ENCODE measurements around the gene FUT8. TPM values are rescaled to one million over a fixed set of nuclear protein-coding genes. Genes with fewer than 3 reads are reported as not detected.

Gene FUT8
- total RNA-seq, 1 donor from 2014 or later: 18.1 TPM

DNA sequence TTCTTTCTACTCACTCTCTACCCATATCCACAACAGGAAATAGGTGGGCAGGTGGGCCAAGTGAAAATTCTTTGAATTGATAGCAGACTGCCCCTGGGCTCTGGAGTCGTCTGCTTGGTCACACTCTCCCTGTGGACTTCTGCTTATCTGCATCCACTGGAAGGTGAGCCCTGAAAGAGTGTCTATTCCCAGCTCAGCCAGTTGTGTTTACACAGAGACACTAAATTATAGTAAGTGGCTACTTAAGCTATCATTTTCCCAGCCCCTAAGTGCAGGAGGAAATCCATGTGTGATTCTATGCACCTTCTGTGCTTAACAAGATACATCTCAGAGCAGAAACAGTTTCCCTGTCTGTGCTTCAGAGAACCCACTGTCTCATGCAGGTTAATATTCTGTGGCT lies 338.4 kb downstream of the FUT8 start:
- DNase-seq (ENCODE audit: extremely low read depth, low read depth, low spot score): no peak

GRCh38 chr14:65751510-65751909 lies 339.0 kb downstream of the FUT8 start:
- no peak for DNase-seq (ENCODE audit: extremely low read depth, low read depth, low spot score)

- no peak for DNase-seq (ENCODE audit: extremely low read depth, low read depth, low spot score)
Measured at GRCh38 chr14:65753061-65753460, 340.5 kb downstream of the FUT8 start.

GRCh38 chr14:65755331-65755730 lies 342.8 kb downstream of the FUT8 start:
- DNase-seq (ENCODE audit: extremely low read depth, low read depth, low spot score): no peak

DNA sequence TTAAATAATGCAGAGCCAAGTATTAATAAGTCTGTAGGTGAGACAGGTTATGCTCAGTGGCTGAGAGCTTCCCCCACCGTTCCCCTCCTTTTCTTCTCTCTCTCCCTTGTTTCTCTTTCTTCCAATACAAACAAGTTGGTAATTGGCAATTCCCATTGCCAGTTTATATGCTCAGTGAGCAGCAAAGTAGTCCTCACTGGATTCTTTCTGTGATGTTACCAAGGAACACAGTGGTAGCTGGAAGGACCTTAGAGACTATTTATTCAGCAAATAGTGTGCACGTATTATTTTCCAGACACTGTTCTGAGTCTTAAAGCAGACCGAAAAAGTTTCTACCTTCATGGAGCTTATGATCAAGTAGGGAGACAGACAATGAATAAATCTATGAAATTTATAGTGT lies 344.4 kb downstream of the FUT8 start:
- DNase-seq (ENCODE audit: extremely low read depth, low read depth, low spot score): no peak

DNA sequence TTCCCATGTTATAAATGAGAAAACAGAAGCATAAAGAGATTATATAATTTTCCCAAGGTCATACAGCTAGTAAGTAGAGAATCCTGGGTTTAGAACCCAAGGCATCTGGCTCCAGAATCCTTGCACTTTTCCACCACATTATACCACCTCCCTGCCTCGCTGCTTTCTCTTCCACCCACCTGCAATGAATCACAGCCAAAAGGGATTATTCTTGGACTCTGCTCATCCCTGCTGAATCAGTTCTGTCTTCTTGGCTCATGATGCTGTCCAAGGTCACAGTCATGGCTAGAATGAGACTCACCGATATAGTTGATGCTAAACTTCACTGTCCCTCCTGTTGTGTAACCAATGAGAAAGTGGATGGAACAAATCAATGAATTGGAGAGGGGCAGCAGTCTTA lies 356.6 kb downstream of the FUT8 start:
- DNase-seq (ENCODE audit: extremely low read depth, low read depth, low spot score): no peak

DNA sequence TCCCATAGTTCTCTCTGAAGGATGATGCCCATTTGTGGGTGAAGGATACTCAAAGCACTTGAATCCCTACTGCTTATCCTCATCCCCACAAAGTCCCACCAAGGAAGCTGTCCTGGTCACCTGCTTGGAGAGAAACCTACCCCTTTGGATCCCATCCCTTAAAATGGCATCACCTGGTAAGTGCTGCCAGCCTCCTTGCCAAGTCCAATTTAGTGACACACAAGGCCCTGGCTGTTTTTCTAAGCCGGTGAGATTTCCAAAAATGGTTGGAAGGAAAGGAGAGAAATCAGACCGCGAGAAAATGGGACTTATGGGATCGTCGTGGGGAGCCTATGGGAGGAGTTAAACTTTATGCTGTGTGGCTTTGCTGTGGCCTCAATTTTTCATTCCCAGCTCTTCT lies 358.2 kb downstream of the FUT8 start:
- DNase-seq (ENCODE audit: extremely low read depth, low read depth, low spot score): no peak

GRCh38 chr14:65771271-65771670 lies 358.7 kb downstream of the FUT8 start:
- no peak for DNase-seq (ENCODE audit: extremely low read depth, low read depth, low spot score)

DNA sequence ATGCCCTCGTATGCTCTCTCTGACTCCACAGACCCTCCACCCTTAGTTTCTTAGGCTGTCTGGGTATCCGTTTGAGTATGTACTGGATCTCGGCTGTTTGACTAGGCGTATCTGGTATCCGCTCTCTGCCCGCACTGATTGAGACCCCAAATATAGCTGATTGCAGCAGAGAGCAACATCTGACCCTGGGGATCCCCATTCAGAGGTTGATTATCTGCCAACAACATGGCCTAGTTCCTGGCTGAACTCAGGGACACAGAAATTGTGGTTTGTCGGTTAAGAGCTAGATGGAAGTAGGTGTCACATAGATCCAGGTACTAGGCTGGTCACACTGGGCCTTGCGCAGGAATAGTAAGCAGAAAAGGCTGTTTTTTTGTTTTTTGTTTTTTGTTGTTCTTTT lies 359.9 kb downstream of the FUT8 start:
- no peak for DNase-seq (ENCODE audit: extremely low read depth, low read depth, low spot score)

DNA sequence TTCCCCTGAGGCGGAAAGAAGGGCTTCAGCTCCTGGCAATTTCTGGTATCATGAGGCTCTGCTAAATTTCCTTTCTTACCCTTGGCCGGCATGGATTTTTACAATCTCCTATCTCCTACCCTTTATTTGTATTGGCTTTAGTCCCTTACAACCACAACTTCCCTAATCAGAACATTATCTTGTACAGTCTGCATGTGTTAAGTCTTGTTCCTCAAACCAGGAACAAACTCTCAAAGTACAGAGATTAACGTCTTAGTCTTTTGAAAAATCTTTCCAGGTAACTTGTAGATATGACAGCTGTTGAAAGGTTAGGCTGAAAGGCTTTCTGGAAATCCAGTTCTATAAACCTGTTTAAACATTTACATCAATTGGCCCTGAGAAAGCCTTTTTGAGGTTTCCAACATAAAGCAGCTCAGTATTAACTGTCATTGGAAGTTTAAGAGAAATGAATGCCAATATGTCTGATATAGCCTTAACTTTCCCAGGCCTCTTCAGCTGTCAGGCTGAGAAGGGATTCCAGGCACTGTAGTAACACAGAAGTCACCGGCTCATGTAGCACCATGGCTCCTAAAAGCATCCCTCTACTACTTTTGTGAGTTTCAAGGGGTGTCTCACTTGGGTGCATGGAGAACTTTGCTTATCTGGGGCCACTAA lies 360.5 kb downstream of the FUT8 start:
- no peak for DNase-seq (ENCODE audit: extremely low read depth, low read depth, low spot score)

DNA sequence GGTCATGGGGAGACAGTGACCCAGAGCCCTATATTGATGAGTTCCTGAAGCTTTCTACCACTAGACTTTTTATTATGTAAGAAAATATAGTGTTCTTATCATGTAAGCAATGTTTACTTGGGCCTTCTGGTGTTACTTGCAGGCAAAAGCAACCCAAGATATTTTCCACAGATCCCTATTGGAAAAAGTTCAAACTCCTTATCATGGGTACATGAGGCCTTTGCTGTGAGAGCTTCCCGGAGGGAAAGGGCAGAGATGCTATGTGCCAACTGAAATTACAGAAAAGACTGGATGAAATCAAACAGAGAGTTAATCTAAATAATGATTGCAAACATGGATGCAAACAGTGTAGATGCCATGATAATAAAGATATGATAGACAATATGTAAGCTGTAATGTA lies 361.5 kb downstream of the FUT8 start:
- DNase-seq (ENCODE audit: extremely low read depth, low read depth, low spot score): no peak

DNA sequence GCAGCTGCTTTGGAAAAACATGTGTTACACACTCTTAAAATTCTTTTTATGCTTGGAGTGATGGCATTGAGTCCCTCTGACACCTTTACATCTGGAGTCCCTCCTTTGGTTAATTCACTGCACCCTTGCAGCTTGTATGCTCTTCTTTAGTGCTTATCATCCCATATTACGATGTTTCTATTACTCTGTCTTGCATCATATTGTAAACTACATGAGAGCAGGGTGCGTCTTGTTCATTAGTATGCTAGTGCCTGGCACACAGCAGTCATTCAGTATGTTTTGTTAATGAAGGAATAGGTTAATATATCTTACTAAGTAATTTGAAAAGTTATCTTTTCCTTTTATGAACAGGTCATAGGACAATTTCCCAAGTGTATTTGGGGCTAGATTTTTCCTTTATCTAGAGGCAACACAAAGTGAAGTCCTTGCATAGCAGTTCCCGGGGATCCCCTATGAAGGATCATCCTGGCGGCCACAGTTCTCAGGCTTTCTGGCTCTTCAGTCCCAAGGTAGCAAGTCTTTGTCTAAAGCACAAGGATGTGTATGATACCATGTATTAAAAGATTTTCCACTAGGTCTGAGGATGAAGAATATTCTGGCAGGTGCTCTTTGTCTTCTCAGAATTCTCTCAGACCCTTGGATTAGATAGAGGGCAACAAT lies 363.8 kb downstream of the FUT8 start:
- no peak for DNase-seq (ENCODE audit: extremely low read depth, low read depth, low spot score)

- DNase-seq (ENCODE audit: extremely low read depth, low read depth, low spot score): no peak
Measured at GRCh38 chr14:65780566-65780965, 368.0 kb downstream of the FUT8 start.

GRCh38 chr14:65783101-65783500 lies 370.6 kb downstream of the FUT8 start:
- DNase-seq (ENCODE audit: extremely low read depth, low read depth, low spot score): no peak

DNA sequence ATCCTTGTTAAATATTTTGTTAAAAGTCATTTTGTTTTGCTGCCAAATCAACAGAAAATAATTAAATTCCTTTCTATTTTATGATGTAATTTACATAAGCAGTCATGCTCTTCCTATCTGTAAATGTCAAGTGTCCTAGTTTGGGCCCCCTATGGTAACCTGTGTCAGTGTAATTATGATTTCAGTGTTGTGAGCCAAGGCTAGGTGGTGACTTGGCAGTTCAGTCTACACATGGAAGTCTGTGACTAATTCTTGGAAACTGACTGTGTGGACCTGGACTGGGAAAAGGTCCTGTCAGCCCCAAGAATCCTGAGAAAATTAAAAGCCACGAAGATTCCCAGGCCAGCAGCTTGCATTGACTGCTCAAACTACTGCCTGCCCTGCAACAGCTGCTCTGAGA lies 371.0 kb downstream of the FUT8 start:
- no peak for DNase-seq (ENCODE audit: extremely low read depth, low read depth, low spot score)

- DNase-seq (ENCODE audit: extremely low read depth, low read depth, low spot score): no peak
Measured at GRCh38 chr14:65784574-65784973, 372.0 kb downstream of the FUT8 start.

DNA sequence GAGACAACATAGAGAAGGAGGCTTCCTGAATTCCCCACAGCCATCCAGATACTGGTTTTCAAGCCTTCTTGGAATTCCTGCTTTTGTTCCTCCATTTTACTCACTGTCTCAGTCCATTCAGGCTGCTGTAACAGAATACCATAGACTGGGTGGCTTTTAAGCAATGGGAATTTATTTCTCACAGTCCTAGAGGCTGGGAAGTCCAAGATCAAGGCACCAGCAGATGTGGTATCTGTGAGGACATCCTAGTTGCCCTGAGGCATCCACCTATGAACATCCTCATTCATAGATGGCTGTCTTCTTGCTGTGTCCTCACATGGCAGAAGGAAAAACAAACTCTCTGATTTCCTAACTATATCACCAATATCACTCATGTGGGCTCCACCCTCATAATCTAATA lies 374.9 kb downstream of the FUT8 start:
- no peak for DNase-seq (ENCODE audit: extremely low read depth, low read depth, low spot score)

- no peak for DNase-seq (ENCODE audit: extremely low read depth, low read depth, low spot score)
Measured at GRCh38 chr14:65788876-65789275, 376.3 kb downstream of the FUT8 start.

- DNase-seq (ENCODE audit: extremely low read depth, low read depth, low spot score): no peak
Measured at GRCh38 chr14:65789363-65789762, 376.8 kb downstream of the FUT8 start.

DNA sequence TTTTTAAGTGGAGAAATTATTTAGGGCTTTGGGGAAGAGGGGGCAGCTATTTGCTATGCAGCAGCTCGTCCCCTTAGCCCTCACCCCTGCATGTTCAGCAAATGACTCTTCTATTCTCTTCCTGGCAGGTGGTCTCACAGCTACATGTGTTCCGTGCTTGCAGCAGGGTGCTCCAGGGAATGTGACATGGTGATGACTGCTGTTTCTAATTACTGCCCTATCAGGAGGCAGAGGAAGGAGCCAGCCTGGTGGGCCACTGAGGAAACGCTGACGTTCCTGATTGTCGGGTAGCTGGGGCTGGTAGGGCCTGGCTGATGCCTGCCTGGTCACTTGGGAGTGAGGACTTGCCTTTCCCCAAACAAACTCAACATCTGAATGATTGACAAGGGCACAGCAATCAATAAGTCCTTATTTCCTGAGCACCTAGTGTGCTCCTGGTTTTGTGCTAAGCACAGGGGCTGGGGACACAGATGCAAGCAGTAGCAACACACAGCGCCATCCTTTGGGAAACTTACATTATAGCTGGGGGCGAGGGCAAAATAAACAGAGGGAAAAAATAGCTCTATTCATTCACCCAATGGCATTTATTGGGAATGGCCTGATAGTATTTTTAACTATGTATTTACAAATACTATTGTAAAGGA lies 377.8 kb downstream of the FUT8 start:
- no peak for DNase-seq (ENCODE audit: extremely low read depth, low read depth, low spot score)

GRCh38 chr14:65791191-65791981 lies 378.9 kb downstream of the FUT8 start:
- no peak for DNase-seq (ENCODE audit: extremely low read depth, low read depth, low spot score)
